PC-9 (cell line): ENCODE measurements around the gene RAPGEF1. TPM values are rescaled to one million over a fixed set of nuclear protein-coding genes. Genes with fewer than 3 reads are reported as not detected.

Experiments
- BruUV-seq: library from RNA; stranded (reverse); fragments of 400-500 nt; replicated peaks from 2 replicates; lab custom pipeline; 2021; lab: Mats Ljungman, UMichigan
- CTCF ChIA-PET: fragments of 300-600 bp; sonication (Branson Sonifier 250); formaldehyde crosslinking; loops from one replicate; lab custom pipeline; 2022; ENCODE audit warnings: antibody characterized with exemption; lab: Charles Lee
- POLR2A ChIA-PET: fragments of 300-600 bp; sonication (Branson Sonifier 250); formaldehyde crosslinking; loops from one replicate; lab custom pipeline; 2022; ENCODE audit warnings: antibody characterized with exemption; ENCODE audit not compliant: unreplicated experiment; lab: Charles Lee
- DNase-seq, 2 experiments: peaks; one replicate each; pipeline versions ENCODE4 v3.0.0 to v3.0.0-alpha.2; 2015 to 2022; ENCODE audit warnings: mixed read lengths in 1 of 2
- H2AFZ ChIP-seq: fragments of 200-600 bp; sonication (generic); 2 replicates; pipeline ENCODE4 v1.8.1; 2017; ENCODE audit warnings: antibody characterized with exemption
- H3F3A ChIP-seq: fragments of 200-600 bp; sonication (generic); 2 replicates; pipeline ENCODE4 v1.8.1; 2017; ENCODE audit warnings: antibody characterized with exemption, mild to moderate bottlenecking, low read depth; ENCODE audit not compliant: insufficient read depth
- H3K27ac ChIP-seq: fragments of 200-600 bp; sonication (generic); 2 replicates; pipeline ENCODE4 v1.6.1; 2016; ENCODE audit warnings: mixed run types
- H3K27me3 ChIP-seq: fragments of 200-600 bp; sonication (generic); 2 replicates; pipeline ENCODE4 v1.6.1; 2016; ENCODE audit warnings: low read depth, mixed run types; ENCODE audit not compliant: insufficient read depth
- H3K36me3 ChIP-seq: fragments of 200-600 bp; sonication (generic); 2 replicates; pipeline ENCODE4 v1.6.1; 2016; ENCODE audit warnings: low read depth, mixed run types
- H3K4me1 ChIP-seq: fragments of 200-600 bp; sonication (generic); replicated peaks from 2 replicates; pipeline ENCODE4 v1.6.1; 2016; ENCODE audit warnings: mixed run types; ENCODE audit not compliant: insufficient read depth
- H3K4me2 ChIP-seq: fragments of 200-600 bp; sonication (generic); 2 replicates; pipeline ENCODE4 v1.6.1; 2017; ENCODE audit warnings: mixed run types
- H3K4me3 ChIP-seq: fragments of 200-600 bp; sonication (generic); 2 replicates; pipeline ENCODE4 v1.6.1; 2016; ENCODE audit warnings: mixed run types
- H3K79me2 ChIP-seq: fragments of 200-600 bp; sonication (generic); 2 replicates; pipeline ENCODE4 v1.6.1; 2017; ENCODE audit warnings: low read depth, mixed run types
- H3K9me2 ChIP-seq: fragments of 200-600 bp; sonication (generic); 2 replicates; pipeline ENCODE4 v1.8.1; 2017; ENCODE audit warnings: mild to moderate bottlenecking; ENCODE audit not compliant: insufficient read depth
- H3K9me3 ChIP-seq: fragments of 200-600 bp; sonication (generic); 2 replicates; pipeline ENCODE4 v1.8.1; 2016; ENCODE audit warnings: low read depth; ENCODE audit not compliant: insufficient read depth
- H4K20me1 ChIP-seq: fragments of 200-600 bp; sonication (generic); 2 replicates; pipeline ENCODE4 v1.8.1; 2017; ENCODE audit not compliant: insufficient read depth
- CTCF ChIP-seq: fragments of 200-600 bp; sonication (generic); conservative IDR thresholded peaks from 2 replicates; pipeline ENCODE4 v1.6.1; 2017; ENCODE audit warnings: mixed run types, antibody characterized with exemption, mild to moderate bottlenecking, moderate library complexity
- EZH2 ChIP-seq: fragments of 200-600 bp; sonication (generic); IDR thresholded peaks from 2 replicates; pipeline ENCODE4 v1.8.0; 2017; ENCODE audit warnings: antibody characterized with exemption, low read depth
- intact Hi-C: fragments of 100-400 bp; cut with micrococcal nuclease; formaldehyde crosslinking; loops from one replicate; pipeline ENCODE4 v1.10.0; 2022; ENCODE audit not compliant: unreplicated experiment
- total RNA-seq: library from RNA; stranded (reverse); gene quantifications from 2 replicates; pipeline ENCODE4 v1.2.3, GENCODE V29; 2021

The RAPGEF1 gene
- total RNA-seq, 1 experiment from 2014 or later = 66.5 TPM

DNA sequence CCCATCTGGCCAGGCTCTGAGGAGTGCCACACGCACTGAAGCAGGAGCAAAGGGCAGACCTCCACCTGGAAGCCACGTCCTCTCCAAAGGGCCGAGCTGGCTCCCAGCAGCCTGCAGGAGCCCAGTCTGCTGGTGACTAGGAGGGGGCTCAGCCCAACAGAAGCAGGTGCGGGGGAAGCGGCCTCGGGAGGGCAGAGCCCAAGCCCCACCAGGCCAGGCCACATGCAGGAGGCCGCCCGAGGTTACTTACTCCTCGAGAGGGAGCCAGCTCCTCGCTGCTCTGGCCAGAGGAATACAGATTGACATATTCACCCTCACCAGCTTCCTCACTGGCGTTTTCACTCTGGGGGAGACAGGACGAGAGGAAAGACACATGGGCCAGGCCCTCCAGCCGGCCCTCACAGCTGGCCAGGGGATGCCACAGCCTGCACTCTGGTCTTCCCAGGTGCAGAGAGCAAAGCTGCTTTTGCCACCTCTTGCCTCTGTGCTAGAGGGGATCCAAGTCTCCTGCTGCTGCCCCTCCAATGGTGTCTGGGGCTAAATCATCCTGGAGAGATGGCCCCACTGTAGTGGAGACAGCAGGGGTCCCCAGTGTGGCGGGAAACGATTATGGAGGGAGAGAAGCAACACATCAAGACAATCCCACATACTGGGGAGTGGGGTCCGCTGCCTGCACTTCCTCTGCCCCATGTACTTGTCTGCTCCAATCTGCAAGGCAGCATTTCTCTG is 136.0 kb downstream of the RAPGEF1 start:
- Histone ChIP-seq H3K79me2 (no peaks in the 10 kb centered on the region), H3K4me3 (no peak overlapping the region), H4K20me1 (no peaks in the 10 kb centered on the region), H3K27me3 (no peaks in the 10 kb centered on the region), H3K4me1 (peaks cover 10% of the 10 kb centered on the region), H3K36me3 (no peaks in the 10 kb centered on the region), H3F3A (peaks cover 8% of the 10 kb centered on the region), H3K9me3 (no peaks in the 10 kb centered on the region), H2AFZ (no peak overlapping the region), H3K4me2 (no peak overlapping the region), H3K27ac (no peak overlapping the region), H3K9me2 (no peaks in the 10 kb centered on the region)
- POLR2A ChIA-PET = interaction anchor here (0.7 kb wide), 1 partner anchor 91 kb away, joined by 3 read pairs; no protein-coding TSS in a partner anchor
- BruUV-seq = no TSS peak
- no peak for DNase-seq
- CTCF ChIA-PET = no interaction called here
- intact Hi-C loops = no loop called here
- TF ChIP-seq EZH2 (no peak), CTCF (no peak)

- Histone ChIP-seq H3F3A (peaks cover 4% of the 10 kb centered on the region), H4K20me1 (no peaks in the 10 kb centered on the region), H3K79me2 (no peaks in the 10 kb centered on the region), H3K4me2 (no peak overlapping the region), H2AFZ (no peak overlapping the region), H3K4me3 (no peak overlapping the region), H3K27ac (no peak overlapping the region), H3K36me3 (no peaks in the 10 kb centered on the region), H3K9me3 (no peaks in the 10 kb centered on the region), H3K27me3 (no peaks in the 10 kb centered on the region), H3K4me1 (peaks cover 5% of the 10 kb centered on the region), H3K9me2 (no peaks in the 10 kb centered on the region)
- no TSS peak for BruUV-seq
- ChIA-PET POLR2A (interaction anchor here (0.7 kb wide), 1 partner anchor 92 kb away, joined by 3 read pairs; no protein-coding TSS in a partner anchor), CTCF (no interaction called here)
- intact Hi-C loops = no loop called here
- TF ChIP-seq CTCF (no peak), EZH2 (no peak)
- DNase-seq = no peak
Measured at GRCh38 chr9:131603199-131603598, 136.7 kb downstream of the RAPGEF1 start.

DNA sequence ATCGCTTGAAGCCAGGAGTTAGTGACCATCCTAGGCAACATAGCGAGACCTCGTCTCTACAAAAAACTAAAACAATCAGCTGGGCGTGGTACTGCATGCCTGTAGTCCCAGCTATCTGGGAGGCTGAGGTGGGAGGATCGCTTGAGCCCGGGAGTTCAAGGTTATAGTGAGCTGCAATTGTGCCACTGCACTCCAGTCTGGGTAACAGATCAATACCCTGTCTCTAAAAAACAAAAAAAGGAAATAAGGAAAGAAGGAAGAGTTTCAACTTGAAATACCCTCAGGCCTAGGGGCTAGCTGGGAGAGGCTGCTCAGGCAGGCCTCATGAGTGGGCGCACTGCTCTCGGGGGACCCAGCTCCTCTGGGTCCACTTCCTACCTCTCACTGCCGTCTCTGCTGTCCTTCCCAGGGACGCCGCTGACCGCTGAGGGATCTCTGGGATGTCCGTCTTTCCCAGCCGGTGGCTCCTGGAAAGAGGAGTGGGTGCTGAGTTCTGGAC is 138.1 kb downstream of the RAPGEF1 start:
- ChIA-PET CTCF (no interaction called here), POLR2A (interaction anchor here (0.6 kb wide), 1 partner anchor 1134 kb away, joined by 4 read pairs; no protein-coding TSS in a partner anchor)
- Histone ChIP-seq H3K27ac (no peak overlapping the region), H3K4me1 (no peaks in the 10 kb centered on the region), H3K4me3 (no peak overlapping the region), H3K9me2 (no peaks in the 10 kb centered on the region), H4K20me1 (no peaks in the 10 kb centered on the region), H3K27me3 (no peaks in the 10 kb centered on the region), H3K79me2 (no peaks in the 10 kb centered on the region), H3K9me3 (no peaks in the 10 kb centered on the region), H3F3A (no peaks in the 10 kb centered on the region), H3K4me2 (no peak overlapping the region), H3K36me3 (no peaks in the 10 kb centered on the region), H2AFZ (no peak overlapping the region)
- TF ChIP-seq CTCF = no peak
- no peak for TF ChIP-seq EZH2
- no peak for DNase-seq
- intact Hi-C loops = no loop called here
- BruUV-seq = no TSS peak
